Fibroblast of the conjunctiva (primary cell): ENCODE measurements around the gene SEC24D.
A peak's percentile ranks its signal among the peaks of the same experiment; 100 is the strongest.

Source experiments
- DNase-seq: peaks from one replicate; pipeline ENCODE4 v3.0.0-alpha.2; 2010; ENCODE audit warnings: low read depth

SEC24D gene

GRCh38 chr4:118716304-118716703 is 119.6 kb downstream of the SEC24D start:
- no peak for DNase-seq

GRCh38 chr4:118714682-118715081 is 121.2 kb downstream of the SEC24D start:
- DNase-seq, result no peak

GRCh38 chr4:118712872-118713271 is 123.1 kb downstream of the SEC24D start:
- DNase-seq, result no peak

- DNase-seq, result no peak
Observed at GRCh38 chr4:118711052-118711451, 124.9 kb downstream of the SEC24D start.

- DNase-seq, result no peak
Observed at GRCh38 chr4:118703118-118703517, 132.8 kb downstream of the SEC24D start.

GRCh38 chr4:118684873-118685811 is 150.8 kb downstream of the SEC24D start, which contains the start of gene METTL14:
Gene METTL14, plus strand, starts transcription at chr4:118685392. Its CDS starts 143 bp downstream, at chr4:118685535.
- peak; percentile 86 for DNase-seq

GRCh38 chr4:118683513-118683912 is 152.4 kb downstream of the SEC24D start:
- DNase-seq, result no peak

- peak; percentile 8 for DNase-seq
Observed at GRCh38 chr4:118682928-118683327, 153.0 kb downstream of the SEC24D start.

- no peak for DNase-seq
Observed at GRCh38 chr4:118680808-118681207, 155.1 kb downstream of the SEC24D start.

GRCh38 chr4:118676128-118676527 is 159.8 kb downstream of the SEC24D start:
- no peak for DNase-seq
